ENCODE data around the gene FIBP.
A peak's percentile ranks its signal among the peaks of the same experiment; 100 is the strongest.
"Not testable (repeated sequence)": the region's sequence is repeated elsewhere in the genome, so short reads cannot be mapped to it uniquely, and the experiment has no call there.

FIBP gene

DNA sequence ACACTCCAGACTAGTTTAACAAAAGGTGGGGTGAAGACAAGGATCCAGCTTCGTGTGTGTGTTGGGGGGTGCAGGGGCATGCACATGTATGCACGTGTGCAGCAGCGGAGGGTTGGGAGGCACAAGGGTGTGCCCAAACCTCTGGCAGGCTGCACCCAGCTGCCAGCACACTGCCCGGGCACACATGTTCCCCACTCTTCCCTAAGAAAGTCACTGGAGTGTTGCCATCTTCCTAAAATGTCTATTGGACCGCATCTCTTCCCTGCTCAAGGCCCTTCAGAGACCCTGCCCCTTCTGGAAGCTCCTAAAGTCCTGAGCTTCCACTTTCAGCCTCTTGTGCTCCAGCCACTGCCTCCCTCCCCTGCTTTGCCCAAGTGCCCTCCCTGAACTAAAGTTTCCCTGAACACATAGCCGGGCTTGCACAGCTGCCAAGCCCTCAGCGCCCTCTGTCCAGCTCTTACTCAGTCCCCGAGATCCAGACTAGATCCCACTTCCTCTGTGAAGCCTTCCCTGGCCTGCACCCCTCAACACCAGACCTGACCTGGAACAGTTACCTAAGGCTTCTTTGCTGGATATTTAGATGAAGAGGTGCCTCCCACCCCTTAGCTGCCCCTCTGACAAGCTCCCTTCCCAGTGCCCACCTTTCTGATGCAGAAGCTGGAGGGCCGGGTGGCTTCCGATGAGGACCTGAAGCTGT lies 36.3 kb downstream of the FIBP start:
- in situ Hi-C loops (cut with MboI; ENCODE audit: low pct_unique_long_range_greater_than_20kb, low sequenced_read_pairs): no loop called here
- no peak for DNase-seq

DNA sequence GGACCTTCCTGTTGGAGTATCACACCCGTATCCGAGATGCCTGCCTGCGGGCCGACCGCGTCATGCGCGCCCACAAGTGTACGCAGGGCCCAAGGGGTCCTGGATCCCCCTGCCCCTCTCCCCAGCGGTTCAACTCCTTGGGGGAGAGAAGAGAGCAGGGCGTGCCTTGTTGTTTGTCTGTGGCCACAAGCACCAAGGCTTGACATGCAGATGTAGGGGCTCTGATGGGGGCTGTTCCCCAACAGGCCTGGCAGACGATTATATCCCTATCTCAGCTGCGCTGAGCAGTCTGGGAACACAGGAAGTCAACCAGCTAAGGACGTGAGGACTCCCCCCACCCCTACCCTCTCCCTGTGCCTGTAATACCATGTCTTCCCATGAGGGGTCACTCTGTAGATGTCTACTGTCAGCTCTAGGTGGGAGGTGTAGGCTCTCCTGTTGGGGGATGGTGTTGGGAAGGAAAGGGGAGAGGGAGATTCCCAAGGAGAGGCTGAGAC lies 37.1 kb downstream of the FIBP start:
- peak; percentile 77 for DNase-seq
- in situ Hi-C loops (cut with MboI; ENCODE audit: low pct_unique_long_range_greater_than_20kb, low sequenced_read_pairs): no loop called here

DNA sequence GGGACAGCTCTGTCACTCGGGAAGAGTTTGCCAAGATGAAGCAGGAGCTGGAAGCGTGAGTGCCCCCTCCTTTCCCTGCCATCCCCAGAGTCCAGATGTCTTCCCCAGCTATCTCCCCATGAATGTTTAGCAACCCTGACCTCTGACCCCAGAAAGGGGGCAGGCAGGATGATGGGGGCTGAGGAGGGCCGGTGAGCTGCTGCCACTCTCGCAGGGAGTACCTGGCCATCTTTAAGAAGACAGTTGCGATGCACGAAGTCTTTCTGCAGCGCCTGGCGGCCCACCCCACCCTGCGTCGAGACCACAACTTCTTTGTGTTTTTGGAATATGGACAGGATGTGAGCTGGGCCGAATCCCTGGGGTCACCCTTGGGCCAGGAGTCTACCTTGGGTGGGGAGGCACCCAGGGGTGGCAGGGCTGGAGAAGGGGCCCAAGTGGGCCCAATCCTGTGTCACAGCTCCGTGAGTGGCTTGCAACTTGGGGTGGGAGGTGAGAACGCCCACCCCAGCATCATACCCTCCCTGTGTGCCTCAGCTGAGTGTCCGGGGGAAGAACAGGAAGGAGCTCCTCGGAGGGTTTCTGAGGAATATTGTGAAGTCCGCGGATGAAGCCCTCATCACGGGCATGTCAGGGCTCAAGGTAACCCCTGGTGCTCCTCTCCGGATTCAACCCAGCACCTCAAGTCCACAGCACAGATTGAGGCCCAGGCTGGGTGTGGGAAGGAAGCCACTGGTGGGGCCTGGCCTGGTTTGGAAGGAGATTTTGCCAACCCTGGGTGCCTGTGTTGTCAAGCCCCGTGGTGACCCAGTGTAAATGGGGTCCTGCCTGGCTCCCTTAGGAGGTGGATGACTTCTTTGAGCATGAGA lies 37.8 kb downstream of the FIBP start:
- in situ Hi-C loops (cut with MboI; ENCODE audit: low pct_unique_long_range_greater_than_20kb, low sequenced_read_pairs): no loop called here
- no peak for DNase-seq

DNA sequence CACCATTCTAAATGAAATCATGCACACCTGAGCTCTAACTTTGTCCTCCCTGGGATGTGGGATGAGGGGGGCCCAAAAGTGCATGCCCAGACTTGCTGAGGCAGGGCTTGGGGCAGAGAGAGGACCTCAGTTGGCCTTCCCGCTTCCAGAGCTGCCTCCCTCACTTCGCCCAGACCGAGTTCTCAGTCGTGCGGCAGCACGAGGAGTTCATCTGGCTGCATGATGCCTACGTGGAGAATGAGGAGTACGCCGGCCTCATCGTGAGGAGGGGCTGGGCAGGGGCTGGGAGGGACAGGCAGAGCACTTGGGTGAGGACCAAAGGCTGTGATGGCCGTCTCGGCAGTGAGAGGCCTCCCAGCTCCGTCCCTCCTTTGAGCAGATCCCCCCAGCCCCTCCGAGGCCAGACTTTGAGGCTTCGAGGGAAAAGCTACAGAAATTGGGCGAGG lies 38.5 kb downstream of the FIBP start:
- in situ Hi-C loops (cut with MboI; ENCODE audit: low pct_unique_long_range_greater_than_20kb, low sequenced_read_pairs): no loop called here
- DNase-seq: no peak

DNA sequence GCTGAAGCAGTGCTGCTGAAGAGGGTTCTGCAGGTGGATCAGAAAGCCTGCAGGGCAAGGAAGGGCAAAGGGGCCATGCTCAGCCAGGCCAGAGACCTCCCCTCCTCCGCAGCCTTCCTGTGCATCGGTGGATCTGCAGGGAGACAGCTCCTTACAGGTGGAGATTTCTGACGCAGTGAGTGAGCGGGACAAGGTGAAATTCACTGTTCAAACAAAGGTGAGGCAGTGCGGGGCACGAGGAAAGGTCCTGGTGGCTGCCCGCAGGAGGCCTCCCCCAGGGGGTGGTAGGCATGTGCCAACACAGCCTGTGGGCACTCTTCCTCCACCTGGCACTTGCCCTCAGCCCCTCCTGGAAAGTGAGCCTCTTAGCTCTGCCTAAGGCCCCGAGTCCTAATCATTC lies 38.9 kb downstream of the FIBP start:
- no peak for DNase-seq
- in situ Hi-C loops (cut with MboI; ENCODE audit: low pct_unique_long_range_greater_than_20kb, low sequenced_read_pairs): no loop called here

DNA sequence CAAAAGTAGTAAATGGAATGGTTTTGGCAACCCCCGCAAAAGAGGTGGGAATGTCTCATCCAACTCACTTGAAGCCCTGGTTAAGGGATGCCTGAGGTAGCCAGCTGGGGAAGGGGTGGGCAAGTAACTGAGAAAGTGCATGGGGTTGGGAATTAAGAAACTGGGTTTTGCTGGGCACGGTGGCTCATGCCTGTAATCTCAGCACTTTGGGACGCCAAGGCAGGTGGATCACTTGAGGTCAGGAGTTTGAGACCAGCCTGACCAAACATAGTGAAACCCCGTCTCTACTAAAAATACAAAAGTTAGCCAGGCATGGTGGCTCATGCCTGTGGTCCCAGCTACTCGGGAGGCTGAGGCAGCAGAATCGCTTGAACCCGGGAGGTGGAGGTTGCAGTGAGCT lies 39.6 kb downstream of the FIBP start:
- DNase-seq; in situ Hi-C loops (cut with MboI; ENCODE audit: low pct_unique_long_range_greater_than_20kb, low sequenced_read_pairs): not testable (repeated sequence)

DNA sequence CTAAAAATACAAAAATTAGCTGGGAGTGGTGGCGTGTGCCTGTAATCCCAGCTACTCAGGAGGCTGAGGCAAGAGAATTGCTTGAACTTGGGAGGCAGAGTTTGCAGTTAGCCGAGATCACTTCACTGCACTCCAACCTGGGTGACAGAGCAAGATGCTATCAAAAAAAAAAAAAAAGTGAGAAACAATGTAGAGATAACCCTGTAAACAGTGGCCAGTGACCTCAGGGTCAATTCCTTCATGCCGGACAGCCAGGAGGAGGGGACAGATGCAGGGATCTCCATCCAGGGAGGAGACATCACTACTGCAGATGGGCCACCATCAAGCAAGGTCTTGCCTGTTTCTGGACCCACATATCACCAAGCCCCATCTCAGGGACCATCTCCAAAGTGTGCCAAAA lies 40.5 kb downstream of the FIBP start:
- in situ Hi-C loops (cut with MboI; ENCODE audit: low pct_unique_long_range_greater_than_20kb, low sequenced_read_pairs): no loop called here
- DNase-seq: no peak

DNA sequence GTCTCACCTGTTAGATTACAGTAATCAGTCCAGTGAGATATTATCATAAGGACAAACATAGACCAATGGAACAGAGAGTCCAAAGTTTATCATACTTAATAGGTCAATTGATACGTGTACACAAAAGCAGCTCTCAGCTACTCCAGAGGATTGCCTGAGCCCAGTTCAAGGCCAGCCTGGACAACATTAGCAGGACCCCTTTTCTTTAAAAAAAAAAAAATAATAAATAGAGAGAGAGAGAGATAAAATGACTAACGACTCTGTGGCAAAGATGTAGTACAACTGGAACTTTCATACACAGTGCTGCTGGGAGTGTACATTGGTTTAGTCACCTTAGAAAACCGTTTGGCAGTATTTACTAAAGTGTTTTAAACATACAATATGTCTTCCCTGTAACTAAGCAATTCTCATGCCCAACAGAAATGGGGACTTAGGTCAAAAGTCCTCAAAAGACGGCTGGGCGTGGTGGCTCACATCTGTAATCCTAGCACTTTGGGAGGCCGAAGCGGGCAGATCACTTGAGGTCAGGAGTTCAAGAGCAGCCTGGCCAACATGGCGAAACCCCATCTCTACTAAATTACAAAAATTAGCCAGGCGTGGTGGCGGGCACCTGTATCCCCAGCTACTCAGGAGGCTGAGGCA lies 43.9 kb downstream of the FIBP start:
- in situ Hi-C loops (cut with MboI; ENCODE audit: low pct_unique_long_range_greater_than_20kb, low sequenced_read_pairs): no loop called here
- DNase-seq: no peak

DNA sequence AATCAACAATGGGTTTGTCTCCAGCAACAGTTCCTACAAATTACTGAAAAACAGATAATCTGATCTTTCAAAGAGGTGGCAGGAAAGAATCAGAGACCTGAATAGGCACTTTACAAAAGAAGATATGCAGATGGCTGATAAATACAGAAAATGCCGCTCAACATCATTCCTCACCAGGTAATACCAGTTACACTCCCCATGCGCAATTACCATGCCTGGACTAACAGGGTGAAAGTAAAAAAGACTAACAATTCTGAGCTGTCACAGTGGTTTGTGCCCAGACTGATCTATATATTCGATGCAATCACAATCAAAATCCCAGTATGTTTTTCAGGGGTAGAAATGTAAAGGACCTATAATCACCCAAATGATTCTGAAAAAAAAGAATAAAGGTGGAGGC lies 44.5 kb downstream of the FIBP start:
- no peak for DNase-seq
- in situ Hi-C loops (cut with MboI; ENCODE audit: low pct_unique_long_range_greater_than_20kb, low sequenced_read_pairs): no loop called here

DNA sequence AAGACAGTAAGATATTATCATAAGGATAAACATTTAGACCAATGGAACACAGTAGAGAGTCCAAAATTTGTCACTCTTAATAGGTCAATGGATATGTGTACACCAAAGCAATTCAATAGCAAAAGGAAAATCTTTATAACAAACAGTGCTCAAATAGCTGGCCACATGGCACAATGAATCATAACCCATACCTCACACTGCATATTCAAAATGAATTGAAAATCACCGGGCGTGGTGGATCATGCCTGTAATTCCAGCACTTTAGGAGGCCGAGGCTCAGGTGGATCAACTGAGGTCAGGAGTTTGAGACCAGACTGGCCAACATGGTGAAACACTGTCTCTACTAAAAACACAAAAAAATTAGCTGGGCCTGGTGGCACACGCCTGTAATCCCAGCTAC lies 46.1 kb downstream of the FIBP start:
- in situ Hi-C loops (cut with MboI; ENCODE audit: low pct_unique_long_range_greater_than_20kb, low sequenced_read_pairs): no loop called here
- DNase-seq: no peak

DNA sequence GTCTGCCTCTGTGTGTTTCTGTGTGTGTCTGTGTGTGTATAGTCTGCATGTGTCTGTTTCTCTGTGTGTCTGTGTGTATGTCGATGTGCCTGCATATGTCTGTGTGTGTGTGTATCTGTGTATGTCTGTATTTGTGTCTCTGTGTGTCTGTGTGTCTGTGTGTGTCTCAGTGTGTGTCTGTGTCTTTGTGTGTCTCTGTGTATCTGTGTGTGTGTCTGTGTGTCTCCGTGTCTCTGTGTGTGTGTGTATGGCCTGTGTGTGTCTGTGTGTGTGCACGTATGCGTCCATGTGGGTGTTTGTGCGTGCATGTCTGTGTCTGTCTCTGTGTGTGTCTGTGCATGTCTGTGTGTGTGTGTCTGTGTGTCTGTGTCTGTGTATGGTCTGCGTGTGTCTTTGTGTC lies 54.1 kb downstream of the FIBP start:
- in situ Hi-C loops (cut with MboI; ENCODE audit: low pct_unique_long_range_greater_than_20kb, low sequenced_read_pairs): no loop called here
- no peak for DNase-seq

Data from KBM-7 (cell line).